Measurements from ENCODE around the gene CALU.

GRCh38 chr7:128707752-128708151 lies 31.4 kb upstream of the CALU start:
- TF ChIP-seq CTCF (IDR thresholded peaks at IDR 0.05 in 2 of 3, conservative IDR thresholded peaks at IDR 0.05 in 1 of 3; ENCODE audit: control insufficient read depth in 2 of 3, extremely low read depth in 1 of 3, insufficient read depth in 1 of 3, low read depth in 3 of 3, low read length in 3 of 3) (no peak), MEF2B (IDR thresholded peaks at IDR 0.05; ENCODE audit: partially characterized antibody, poor library complexity, severe bottlenecking) (no peak), SMC3 (IDR thresholded peaks at IDR 0.05; ENCODE audit: borderline replicate concordance, low read length) (no peak), RAD21 (IDR thresholded peaks at IDR 0.05; ENCODE audit: insufficient read depth, low read depth, low read length) (no peak), IRF5 (IDR thresholded peaks at IDR 0.05; ENCODE audit: borderline replicate concordance) (no peak), POLR2A (IDR thresholded peaks at IDR 0.05; ENCODE audit: low read depth, low read length) (no peak), ZNF384 (IDR thresholded peaks at IDR 0.05; ENCODE audit: borderline replicate concordance, low read depth, low read length) (no peak), POLR2AphosphoS5 (IDR thresholded peaks at IDR 0.05; ENCODE audit: low read length) (no peak)
